ENCODE data around the gene FAHD2A.
"Not testable (repeated sequence)": the region's sequence is repeated elsewhere in the genome, so short reads cannot be mapped to it uniquely, and the experiment has no call there.

FAHD2A gene

DNA sequence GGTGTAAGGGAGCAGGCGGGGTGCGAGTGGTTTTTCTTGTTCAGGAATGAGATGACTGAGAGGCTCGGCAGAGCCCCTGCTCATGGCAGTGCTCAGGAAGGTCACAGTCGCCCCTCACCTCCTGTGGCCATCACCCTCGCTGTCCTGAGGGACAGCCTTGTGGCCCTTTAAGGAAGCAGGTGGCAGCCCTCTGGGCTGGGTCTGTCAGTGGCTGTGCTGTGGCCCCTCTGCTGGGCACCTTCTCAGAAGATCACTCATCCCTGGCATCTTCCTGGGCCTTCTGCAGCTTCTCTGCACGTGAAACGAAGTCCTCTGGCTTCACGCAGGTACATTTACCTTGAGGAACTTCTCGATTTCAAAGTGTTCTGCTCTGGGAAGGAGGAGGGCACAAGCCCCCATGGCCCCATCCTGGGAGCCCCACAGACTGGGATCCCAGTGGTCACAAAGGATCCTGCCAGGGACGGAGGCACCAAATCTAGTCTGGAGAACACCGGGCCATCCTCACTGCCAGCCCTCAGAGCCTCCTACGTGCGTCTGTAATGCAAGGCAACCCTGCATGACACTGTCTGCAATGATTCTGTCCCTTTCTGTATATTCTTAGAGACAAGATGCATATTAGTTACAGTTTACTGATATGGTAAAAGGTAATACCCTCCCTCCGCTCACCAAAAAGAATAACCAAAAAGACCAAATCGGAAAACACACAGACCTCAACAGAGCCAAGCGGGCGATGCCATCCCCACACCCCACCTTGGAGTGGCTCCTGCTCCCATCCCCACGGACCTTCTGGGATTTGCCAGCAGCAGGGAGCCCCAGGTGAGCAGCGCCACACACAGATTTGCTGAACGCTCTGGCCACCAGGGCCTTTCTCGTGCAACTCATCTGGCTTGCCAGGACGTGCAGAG is 25.9 kb upstream of the FAHD2A start:
- DNase-seq (ENCODE audit: low spot score) = no peak

DNA sequence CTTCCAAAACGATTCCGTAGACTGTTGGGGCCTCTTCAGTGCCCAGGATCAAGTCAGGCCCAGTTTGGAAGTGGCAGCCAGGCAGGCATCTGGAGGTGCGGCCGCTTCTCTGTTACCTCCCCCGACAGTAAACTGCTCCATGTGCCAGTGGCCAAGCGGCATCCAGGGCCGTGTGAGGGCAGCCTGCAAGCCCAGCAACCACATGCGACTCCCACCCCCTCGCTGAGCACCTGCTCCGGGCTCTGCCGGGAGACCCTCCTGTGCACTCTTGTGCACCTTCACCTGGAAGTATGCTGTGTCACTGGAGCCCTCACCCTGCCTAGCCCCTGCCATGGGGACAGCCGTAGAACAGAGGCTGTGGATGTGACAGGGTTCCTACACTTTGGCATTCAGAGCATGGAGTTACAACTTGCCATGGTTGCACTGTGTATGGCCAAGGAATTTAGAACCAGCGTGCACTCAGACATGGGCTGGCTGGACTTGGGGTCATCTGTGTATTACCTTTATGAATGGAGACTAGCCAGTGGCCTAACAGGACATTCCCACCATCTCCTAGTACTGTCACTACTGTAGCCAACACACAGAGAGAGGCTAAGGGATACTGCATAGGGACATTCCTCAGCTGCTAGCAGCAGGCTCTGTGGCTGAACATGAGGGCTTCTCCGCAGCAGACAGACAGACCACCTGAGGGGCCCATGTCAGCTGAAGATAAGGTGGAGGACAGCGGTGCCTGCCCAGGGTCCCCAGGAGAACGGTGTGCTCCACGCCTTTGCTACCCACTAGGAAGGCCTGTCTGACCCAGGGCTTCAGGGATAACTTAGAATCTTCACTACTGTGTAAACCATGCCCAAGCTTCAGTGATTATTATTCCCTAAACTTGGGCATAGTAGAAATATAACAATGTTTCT is 25.0 kb upstream of the FAHD2A start:
- no peak for DNase-seq (ENCODE audit: low spot score)

DNA sequence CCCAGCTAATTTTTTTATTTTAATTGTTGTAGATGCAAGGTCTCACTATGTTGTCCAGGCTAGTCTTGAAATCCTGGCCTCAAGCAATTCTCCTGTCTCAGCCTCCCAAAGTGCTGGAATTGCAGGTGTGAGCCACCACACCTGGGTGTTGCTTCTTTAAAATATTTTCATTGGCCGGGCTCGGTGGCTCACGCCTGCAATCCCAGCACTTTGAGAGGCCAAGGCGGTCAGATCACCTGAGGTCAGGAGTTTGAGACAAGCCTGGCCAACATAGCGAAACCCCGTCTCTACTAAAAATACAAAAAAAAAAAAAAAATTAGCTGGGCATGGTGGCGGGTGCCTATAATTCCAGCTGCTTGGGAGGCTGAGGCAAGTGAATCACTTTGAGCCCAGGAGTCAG is 24.2 kb upstream of the FAHD2A start:
- DNase-seq (ENCODE audit: low spot score) = not testable (repeated sequence)

DNA sequence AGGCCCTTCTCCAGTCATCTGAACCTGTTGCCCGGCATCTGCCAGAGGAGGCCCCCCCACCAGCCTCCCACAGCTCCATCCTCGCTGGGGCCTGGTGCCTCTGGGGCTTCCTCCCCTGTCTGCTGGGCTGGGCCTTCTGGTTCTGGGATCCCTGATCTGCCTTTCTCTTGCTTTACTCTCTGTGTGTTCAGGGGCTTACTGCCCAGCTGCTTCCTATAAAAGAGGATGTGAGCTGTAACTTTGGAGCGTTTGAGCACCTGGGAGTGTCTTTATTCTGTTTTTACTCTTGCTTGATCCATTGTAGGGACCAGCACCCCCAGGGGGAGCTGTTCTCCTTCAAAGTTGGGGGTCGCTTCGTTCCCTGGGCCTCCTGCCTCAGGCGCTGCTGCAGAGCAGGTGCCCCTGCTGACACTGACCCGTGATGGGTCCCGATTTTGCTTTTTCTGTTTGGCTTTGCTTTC is 23.1 kb upstream of the FAHD2A start:
- no peak for DNase-seq (ENCODE audit: low spot score)

DNA sequence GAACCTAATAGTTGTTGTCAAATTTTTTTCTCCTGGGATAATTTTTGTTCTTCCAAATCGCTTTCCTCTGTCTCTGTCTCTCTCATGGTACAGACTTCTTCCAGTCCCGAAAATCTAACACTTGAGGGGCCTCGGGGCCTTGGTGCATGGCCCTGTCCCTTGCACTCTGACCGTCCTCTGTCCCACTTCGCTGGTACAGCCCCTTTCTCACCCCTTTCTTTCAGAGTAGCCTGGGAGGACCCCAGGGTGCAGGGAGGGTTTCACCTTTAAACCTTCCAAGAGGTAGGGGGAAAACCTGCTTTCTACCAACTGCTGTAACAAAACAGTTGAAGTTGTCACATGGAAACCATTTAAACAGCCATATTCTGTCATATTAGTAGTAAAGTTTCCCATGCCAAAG is 22.2 kb upstream of the FAHD2A start:
- DNase-seq (ENCODE audit: low spot score) = no peak

DNA sequence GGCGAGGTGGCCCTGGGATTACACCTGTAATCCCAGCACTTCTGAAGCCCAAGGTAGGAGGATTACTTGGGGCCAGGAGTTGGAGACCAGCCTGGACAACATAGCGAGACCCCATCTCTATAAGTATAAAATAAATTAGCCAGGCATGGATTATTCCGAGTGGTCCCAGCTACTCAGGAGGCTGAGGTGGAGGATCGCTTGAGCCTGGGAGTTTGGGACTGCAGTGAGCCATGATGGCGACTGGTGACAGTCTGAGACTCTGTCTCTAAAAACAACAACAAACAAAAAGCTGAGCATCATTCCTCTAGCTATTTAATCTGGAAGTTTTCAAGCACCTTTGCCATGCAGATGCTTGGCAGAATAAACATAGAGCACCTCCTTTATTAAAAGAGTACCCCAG is 21.8 kb upstream of the FAHD2A start:
- no peak for DNase-seq (ENCODE audit: low spot score)

DNA sequence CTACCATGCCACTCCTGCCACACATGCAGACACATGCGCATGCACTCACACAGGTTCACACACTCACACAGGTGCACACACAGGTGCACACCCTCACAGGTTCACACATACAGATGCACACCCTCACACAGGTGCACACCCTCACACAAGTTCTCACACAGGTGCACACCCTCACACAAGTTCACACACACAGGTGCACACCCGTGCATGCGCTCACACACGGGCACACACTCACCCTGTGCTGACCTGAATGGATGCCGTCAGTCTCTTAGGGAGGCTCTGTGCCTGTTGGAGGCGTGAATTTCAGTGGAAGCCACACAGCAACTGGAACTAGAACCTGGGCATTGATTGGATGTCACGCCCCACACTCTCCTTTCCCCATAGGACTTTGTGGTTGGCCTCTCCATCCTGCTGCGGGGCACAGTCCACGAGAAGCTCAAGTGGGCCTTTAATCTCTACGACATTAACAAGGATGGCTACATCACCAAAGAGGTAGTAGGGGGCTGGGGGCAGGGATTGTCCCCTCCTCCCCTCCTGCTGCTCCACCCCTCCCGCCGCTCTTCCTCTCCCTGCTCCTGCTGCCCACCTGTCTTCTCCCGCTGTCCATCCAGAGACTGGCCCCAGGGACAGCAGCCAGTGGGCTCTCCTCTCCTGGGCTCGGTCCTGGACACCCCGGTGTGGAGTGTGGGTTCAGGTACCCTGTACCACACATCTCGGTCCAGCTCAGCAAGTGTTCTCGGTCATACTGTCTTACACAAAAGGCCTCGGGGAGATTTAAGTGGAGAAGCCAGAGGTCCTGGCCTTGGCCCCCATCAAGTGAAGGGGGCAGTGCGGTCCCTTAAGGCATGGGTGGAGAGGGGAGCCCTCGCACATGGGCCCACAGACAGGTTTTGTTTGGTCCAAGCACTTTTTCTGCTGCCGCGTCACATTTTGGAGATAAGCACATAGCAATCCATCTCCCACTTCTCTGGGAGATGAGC is 21.0 kb upstream of the FAHD2A start:
- DNase-seq (ENCODE audit: low spot score) = no peak

DNA sequence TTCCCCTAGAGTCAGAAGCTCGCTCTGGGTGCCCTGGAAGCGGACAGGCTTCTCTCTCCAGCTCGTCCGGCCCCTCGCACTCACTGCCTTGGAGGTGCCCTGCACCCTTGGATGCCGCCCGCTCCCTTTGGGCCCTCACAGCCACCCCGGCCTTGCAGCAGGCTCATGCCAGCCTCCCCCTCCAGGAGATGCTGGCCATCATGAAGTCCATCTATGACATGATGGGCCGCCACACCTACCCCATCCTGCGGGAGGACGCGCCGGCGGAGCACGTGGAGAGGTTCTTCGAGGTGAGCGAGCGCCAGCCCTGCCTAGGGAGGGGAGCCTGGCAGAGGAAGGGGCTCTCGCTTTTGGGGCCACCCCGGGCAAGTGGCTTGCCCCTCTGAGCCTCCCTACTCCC is 20.3 kb upstream of the FAHD2A start:
- no peak for DNase-seq (ENCODE audit: low spot score)

DNA sequence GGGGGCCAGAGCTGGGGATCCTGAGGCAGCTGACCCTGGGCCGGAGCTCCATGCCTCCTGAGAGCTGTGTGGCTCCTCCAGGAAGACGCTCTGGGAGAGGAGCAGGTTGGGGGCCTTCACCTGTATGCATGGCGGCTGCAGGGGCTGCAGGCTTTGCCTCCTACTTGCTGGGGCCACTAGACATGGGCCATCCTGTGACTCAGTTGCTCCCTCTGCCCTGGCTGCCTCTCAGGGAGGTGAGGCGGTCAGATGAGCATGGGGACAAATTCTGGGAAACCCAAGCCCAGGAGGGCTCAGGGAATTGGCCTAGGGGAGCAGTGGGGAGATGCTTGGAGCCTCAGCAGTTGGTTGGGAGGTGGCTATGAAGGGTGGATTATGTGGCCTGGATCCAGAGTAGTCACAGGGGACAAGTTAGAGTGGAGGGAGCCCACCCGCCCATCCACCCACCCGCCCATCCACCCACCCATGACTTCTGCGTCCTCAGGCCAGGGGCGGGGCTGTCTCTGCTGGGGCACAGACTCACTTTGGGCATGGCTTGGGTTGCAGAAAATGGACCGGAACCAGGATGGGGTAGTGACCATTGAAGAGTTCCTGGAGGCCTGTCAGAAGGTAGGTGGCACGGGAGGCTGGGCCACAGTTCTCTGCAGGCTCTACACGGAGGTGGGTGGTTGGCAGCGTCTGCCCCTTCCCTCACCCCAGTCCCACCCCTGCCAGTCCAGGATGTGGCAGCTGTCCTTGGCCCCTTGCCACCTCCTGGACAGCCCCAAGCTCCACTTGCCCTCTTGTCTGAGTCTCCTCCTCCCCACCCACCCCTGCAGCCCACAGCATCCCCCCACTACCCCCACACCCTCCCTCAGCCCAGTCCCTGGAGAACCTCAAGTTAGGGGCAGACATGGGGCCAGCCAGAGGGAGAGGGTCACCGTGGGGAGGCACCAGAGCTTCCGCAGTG is 19.5 kb upstream of the FAHD2A start:
- DNase-seq (ENCODE audit: low spot score) = no peak

DNA sequence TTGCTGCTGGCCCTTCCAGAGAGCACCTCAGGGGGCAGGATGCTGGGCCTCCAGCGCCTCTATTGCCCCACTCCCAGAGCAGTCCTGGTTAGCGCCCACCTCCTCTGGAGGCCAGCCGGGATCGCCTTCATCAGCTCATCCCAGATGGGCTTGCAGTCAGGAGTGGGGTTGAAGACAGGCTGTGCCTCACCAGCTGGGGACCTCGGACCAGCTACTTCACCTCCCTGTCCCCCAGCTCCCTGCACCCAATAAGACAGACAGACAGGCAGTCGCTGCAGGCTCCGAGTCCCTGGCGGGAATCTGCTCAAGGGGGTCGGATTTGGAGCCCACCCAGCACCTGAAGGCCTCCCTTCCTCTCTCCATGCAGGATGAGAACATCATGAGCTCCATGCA is 18.9 kb upstream of the FAHD2A start:
- DNase-seq (ENCODE audit: low spot score) = no peak

DNA sequence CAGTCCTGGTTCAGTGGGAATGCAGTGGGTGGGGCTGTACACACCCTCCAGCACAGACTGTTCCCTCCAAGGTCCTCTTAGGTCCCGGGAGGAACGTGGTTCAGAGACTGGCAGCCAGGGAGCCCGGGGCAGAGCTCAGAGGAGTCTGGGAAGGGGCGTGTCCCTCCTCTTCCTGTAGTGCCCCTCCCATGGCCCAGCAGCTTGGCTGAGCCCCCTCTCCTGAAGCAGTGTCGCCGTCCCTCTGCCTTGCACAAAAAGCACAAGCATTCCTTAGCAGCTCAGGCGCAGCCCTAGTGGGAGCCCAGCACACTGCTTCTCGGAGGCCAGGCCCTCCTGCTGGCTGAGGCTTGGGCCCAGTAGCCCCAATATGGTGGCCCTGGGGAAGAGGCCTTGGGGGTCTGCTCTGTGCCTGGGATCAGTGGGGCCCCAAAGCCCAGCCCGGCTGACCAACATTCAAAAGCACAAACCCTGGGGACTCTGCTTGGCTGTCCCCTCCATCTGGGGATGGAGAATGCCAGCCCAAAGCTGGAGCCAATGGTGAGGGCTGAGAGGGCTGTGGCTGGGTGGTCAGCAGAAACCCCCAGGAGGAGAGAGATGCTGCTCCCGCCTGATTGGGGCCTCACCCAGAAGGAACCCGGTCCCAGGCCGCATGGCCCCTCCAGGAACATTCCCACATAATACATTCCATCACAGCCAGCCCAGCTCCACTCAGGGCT is 17.5 kb upstream of the FAHD2A start:
- DNase-seq (ENCODE audit: low spot score) = no peak

DNA sequence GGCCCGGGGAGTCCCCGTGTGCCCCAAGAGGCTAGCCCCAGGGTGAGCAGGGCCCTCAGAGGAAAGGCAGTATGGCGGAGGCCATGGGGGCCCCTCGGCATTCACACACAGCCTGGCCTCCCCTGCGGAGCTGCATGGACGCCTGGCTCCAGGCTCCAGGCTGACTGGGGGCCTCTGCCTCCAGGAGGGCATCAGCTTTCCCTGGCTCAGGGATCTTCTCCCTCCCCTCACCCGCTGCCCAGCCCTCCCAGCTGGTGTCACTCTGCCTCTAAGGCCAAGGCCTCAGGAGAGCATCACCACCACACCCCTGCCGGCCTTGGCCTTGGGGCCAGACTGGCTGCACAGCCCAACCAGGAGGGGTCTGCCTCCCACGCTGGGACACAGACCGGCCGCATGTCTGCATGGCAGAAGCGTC is 16.9 kb upstream of the FAHD2A start:
- DNase-seq (ENCODE audit: low spot score) = no peak

DNA sequence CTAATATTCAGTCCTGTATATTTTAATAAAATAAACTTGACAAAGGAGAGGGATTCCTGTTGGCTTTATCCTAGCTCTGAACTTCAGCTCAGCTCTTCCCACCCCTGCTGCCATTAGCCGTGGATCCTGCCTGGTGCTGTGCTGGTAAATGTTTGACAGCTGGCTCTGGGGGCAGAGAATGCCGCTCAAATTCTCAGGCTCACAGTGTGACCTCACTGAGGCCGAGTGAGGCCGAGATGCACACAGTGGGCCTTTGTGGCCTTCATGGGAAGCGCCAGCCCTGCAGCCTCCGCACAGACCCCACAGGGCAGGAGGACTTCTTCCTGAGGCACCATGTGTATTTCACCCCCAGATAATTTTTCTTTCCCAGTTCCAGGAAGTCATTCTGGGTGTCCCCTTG is 16.5 kb upstream of the FAHD2A start:
- DNase-seq (ENCODE audit: low spot score) = no peak

DNA sequence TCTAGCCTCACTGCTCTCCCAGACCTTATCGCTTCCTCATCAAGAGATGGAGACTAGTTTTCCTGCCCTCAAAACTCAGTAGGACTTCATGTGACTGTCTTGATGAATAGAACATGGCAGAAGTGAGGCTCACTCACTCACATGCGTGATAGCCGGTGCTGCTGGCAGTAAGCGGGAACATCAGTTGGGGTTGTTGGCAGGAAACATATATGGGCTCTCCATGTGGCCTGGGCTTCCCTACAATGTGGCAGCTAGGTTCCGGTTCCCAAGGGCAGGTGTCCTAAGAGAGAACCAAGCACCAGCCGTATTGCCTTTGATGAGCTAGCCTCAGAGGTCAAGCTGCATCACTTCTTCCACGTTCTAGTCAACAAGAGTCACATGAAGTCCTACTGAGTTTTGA is 15.2 kb upstream of the FAHD2A start:
- DNase-seq (ENCODE audit: low spot score) = no peak

DNA sequence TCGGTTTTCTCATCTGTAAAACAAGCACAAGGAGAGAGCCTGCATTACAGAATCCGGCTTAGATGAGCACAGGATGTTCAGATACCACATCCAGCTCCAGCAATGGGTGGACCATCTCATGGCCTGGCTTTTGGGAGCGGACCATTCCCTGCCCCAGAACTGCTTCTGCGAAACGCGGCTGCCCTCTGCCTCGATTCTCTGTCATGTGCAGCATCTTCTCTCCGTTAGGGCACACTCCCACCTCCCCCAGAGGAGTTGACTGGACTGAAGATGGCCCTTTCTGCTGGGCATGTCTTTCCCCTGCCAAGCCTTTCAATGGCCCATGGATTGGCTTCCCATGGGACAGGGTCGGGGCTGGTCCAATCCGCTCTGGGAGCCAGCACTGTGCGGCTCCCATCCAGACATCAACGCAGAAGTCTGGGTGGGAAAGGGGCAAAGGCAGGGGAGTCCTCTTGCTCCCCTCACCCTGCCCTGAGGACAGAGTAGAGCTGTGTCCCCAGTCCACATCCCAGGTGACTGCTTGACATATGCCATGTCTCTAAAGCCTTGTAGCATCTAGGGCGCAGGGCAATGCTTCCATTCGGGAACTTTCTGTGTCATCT is 14.3 kb upstream of the FAHD2A start:
- DNase-seq (ENCODE audit: low spot score) = no peak

DNA sequence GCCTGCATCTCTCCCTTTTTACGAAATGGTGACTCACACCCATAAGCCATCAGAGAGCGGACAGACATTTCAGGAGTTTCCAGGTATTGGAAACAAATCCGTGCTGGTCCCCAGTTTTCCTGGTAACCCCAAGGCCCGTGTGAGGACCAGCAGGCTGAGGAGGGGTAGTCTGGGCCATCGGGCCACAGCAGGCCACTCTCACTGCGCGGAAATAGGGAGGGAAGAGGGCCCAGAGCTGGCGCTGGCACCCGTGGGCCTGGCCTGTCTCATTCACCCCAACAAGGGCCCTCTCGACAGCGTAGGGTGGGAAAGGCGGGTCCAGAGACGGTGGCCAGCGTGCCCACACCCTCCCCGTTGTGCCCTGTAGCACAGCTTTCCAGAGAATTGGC is 13.7 kb upstream of the FAHD2A start:
- DNase-seq (ENCODE audit: low spot score) = no peak

DNA sequence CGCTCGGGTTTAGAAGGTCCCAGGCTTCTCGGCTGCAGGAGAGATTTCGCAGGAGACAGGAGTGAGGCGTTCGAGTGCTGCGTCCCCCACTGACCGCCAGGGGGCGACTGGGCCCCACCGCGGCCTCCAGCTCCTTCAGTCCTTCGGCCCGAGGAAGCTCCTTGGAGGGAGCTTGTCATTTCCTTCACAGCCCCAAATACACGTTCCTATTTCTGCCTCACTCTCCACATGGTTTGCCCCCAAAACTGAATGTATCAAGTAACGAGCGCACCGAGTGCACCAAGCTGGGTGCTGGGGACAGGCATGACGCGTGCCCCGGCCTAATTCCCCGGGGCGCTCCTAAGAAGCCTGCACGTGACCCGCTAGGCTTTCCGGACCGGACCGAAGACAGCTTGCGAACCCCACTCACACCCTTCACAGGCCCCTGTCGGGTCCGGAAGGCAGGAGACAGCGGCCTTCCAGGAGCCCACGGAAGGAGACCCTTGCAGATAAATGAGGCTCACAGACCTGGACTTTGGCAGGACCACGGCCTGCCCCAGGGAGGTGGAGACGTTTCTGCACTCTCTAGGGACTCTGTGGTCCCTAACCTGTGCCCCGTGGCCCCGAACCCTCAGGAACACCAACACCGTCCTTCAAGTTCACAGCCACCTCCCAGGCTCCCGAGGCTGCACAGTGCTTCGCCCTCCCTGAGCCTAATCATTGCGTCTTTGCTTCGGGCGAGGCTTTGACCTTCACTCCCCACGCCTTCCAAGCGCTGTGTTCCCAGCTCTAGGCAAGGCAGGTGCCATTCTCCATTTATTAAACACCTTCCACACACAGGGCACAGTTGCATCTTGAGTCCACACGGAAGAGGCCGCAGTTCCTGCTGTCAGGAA is 13.0 kb upstream of the FAHD2A start:
- DNase-seq (ENCODE audit: low spot score) = peak; percentile 88

DNA sequence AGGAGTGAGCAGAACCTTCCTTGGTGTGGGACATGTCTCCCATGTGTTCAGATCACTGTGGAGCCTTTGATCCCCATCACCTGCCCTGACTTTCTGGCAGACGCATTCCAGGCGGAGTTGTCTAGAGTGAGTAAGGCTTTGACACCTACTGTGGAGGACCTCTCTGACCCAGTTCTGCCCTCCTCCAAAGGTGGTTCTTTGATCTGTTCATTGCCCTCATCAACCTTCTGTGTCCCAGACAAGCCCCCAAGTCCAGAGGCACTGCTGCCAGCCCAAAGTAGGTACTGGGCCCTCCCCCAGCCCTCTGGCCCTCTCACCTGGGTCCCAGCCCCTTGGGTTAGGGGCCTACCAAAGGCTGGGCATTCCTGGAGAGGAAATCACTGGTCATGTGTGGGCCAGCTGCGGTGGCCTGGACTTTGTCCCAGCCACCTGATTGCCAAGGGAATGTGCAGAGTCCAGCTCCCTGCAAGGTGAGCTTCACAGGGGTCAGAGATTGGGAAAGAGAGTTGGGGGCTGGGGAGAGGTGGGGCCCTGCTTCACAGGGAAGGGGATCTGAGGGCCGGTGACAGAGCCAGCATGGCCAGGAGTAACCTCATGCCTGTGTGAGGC is 12.1 kb upstream of the FAHD2A start:
- DNase-seq (ENCODE audit: low spot score) = no peak

All from AG08396 (cell line).